HG03060 (cell line): ENCODE data around the gene AGPAT4.

Experiments used
- ATAC-seq: cut with Tn5 transposase; IDR thresholded peaks from one replicate; pipeline ENCODE4 v1.9.1; 2021; ENCODE audit warnings: low read depth, moderate number of reproducible peaks; ENCODE audit not compliant: unreplicated experiment

Gene AGPAT4

GRCh38 chr6:161284653-161285052, 10.8 kb upstream of the AGPAT4 start:
- no peak for ATAC-seq

DNA sequence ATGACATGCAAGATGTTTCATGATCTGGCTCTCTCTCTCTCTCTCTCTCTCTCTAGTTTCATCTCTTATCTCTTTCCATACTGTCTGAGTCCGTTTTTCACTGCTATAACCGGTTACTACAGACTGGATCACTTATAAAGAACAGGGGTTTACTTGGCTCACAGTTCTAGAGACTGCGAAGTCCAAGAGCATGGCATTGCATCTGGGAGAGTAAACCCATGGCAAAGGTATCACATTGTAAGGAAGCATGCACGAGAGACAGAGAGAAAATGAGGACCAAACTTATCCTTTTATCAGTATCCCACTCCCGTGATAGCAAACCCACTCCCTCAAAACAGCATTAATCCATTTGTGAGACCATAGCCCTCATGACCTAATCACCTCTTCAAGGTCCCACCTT, 7.2 kb upstream of the AGPAT4 start:
- no peak for ATAC-seq

- no peak for ATAC-seq
Observed at GRCh38 chr6:161279677-161280415, 6.0 kb upstream of the AGPAT4 start.

- ATAC-seq: no peak
Observed at GRCh38 chr6:161276605-161277155, 2.8 kb upstream of the AGPAT4 start.

- no peak for ATAC-seq
Observed at GRCh38 chr6:161274898-161275297, 1.0 kb upstream of the AGPAT4 start.

- no peak for ATAC-seq
Observed at GRCh38 chr6:161274488-161274858, 612 bp upstream of the AGPAT4 start.

GRCh38 chr6:161273274-161273751, 548 bp downstream of the AGPAT4 start:
- no peak for ATAC-seq

DNA sequence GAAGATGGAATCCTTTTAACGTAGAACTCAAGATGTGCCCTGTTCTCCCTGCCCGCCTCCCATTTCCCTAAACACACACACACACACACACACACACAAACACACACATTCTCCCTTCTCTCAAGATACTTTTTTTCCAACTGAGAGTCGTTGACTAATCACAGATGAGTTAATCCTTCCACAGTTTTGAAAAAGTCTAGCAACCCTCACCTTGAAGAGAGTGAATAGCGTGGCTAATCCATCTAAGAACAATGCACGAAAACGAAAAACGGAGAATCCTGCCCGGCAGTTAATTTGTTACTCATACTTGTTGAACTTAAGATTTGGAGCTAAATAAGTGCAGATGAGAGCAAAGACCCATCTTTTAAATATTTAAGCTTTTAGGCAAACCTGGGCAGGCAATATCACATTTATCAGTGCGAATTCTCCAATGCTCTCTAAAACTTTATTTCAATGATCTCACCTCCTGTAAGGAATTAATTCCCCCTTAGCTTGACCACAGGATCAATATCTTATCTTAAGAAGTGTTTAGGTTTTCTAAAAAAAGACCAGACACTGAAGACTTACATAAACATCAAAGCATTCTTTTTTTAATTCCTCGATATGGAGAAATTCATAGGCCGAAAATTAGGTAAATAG, 1.1 kb downstream of the AGPAT4 start:
- no peak for ATAC-seq

GRCh38 chr6:161271343-161272030, 2.4 kb downstream of the AGPAT4 start:
- no peak for ATAC-seq

GRCh38 chr6:161270116-161270515, 3.7 kb downstream of the AGPAT4 start:
- ATAC-seq: no peak

DNA sequence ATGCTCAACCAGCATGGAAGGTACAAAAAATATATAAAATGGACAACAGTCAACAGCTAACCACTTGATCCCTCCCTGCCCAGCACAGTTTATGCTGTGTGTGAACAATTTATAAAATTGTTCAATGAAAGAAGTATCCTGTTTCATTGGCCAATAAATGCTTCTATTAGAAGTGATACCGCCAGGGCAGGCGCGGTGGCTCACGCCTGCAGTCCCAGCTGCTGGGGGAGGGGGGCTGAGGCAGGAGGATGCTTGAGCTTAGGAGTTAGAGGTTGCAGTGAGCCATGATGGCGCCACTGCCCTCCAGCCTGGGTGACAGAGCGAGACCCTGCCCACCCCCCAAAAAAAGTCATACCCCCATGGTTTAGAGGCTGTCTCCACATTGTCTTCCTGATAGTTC, 4.6 kb downstream of the AGPAT4 start:
- no peak for ATAC-seq

DNA sequence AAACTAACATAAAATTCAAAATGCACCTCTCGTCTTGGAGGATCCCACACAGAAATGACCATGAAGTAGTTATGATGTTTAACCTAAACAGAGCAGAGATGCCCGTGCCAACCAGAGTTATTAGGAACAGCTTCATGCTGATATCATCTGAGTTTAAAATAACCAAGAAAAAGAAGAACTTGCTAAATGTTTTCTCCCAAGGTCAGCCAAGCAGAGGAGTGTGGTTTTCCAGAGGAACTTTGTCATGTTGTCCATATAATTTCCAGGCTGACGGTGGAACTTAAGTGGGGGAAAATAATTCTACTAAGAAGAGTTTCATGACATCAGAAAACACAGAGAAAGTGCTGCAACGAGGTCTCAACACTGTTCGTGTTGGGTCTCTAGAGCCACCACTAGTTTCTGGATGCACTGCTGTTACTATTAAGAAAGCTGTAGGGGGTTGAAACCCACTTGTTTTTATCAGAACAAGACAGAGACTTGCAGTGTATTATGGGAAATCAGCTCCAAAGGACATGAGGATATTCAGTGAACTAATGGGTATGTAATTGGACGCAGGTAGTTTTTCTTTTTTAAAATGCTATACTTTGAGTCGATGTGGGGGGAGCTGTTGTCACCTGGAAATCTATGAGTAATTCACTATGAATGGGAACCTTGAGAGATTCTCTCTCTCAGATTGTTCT, 5.2 kb downstream of the AGPAT4 start:
- ATAC-seq: no peak

GRCh38 chr6:161266513-161267230, 7.2 kb downstream of the AGPAT4 start:
- ATAC-seq: no peak

GRCh38 chr6:161265975-161266374, 7.9 kb downstream of the AGPAT4 start:
- no peak for ATAC-seq

DNA sequence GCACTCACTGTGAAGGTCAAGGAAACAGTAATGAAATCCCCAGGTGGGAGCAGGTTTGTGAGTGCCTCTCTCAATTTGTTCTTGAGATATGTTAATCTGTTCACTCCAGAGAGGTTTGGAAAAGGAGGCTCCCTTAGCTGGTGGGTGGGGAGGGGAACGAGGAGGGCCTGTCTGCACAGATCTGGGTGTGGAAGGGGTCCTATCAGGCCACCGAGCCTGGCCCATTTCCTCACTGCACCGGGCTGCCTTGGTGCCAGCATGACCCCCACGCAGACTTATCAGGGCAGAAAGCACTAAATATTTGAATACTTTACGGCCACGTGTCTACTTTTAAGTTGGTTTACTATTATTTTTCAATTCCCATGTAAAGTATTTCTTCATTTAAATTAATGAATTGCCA, 8.3 kb downstream of the AGPAT4 start:
- no peak for ATAC-seq

DNA sequence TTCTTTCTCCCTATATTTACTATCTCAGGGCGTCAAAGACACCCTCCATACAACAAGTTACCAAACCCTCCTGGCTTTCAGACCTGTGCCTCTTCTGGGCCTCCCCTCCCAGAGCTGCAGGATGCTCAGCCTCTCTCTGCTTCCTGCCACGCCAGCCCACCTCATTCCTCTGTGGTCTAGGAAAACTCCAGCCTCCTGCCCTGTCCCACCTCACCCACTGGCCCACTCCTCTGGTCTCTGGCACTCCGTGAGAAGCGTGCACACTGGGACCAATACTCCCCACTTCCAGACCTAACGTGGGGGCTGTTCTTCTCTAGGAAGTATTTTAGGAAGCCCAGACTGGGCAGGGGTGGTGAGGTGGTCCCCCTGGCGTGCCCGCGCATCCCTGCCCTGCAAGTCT, 9.7 kb downstream of the AGPAT4 start:
- ATAC-seq: no peak

DNA sequence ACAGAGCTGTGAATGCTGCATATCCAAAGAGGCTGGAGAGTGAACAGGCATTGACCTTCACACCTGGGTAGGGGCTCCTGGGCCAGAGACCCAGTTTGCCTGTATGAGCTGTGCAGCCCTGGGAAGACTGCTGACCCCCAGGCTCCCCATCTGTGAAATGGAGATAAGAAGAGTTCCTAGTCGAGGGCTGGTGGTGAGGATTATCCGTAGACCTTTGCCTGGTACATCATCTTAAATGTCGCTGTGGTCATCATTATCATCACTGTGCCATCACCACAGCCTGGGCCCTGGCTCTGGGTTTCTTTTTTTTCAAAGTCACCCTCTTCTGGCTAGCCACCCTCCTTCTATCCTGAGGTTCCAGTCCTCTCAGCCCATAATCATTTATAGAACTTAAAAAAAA, 12.0 kb downstream of the AGPAT4 start:
- ATAC-seq: no peak

GRCh38 chr6:161261325-161261724, 12.5 kb downstream of the AGPAT4 start:
- ATAC-seq: no peak

DNA sequence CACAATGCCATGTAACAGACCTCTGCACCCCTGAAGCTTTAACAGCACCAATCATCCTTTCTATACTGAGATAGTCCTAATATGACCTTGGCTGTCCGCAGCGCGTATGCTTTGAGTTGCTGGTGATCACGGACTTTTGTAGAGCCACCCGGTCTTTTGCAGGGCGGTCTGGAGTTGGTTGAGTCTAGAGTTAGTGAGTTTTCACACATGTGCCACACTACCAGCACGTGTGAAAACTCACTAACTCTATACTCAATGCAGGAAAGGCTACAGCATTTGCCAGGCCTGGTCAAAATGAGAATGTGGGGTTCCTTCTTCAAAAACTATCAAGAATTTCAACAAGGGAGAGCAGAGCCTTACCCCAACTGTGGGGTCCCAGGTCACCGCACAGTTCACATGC, 14.6 kb downstream of the AGPAT4 start:
- ATAC-seq: no peak

- no peak for ATAC-seq
Observed at GRCh38 chr6:161257793-161258457, 15.9 kb downstream of the AGPAT4 start.
